Suprapubic skin (tissue), 4 donors: ENCODE data around the gene MRPL53. TPM values are rescaled to one million over a fixed set of nuclear protein-coding genes. Genes with fewer than 3 reads are reported as not detected.
"Not testable (repeated sequence)": the region's sequence is repeated elsewhere in the genome, so short reads cannot be mapped to it uniquely, and the experiment has no call there.

Experiments used
- DNase-seq, 2 donors: peaks; one replicate each; pipeline ENCODE4 v3.0.0-alpha.2; 2019; ENCODE audit warnings: low spot score in 2 of 2
- H3K27ac ChIP-seq: fragments of 200-600 bp; sonication (generic); one replicate; pipeline ENCODE4 v1.5.1; 2019
- H3K27me3 ChIP-seq: fragments of 200-600 bp; sonication (generic); one replicate; pipeline ENCODE4 v1.5.1; 2019
- H3K36me3 ChIP-seq: fragments of 200-600 bp; sonication (generic); one replicate; pipeline ENCODE4 v1.5.1; 2019
- H3K4me1 ChIP-seq: fragments of 200-600 bp; sonication (generic); one replicate; pipeline ENCODE4 v1.5.1; 2019
- H3K4me3 ChIP-seq: fragments of 200-600 bp; sonication (generic); one replicate; pipeline ENCODE4 v1.5.1; 2019; ENCODE audit warnings: mild to moderate bottlenecking
- H3K9me3 ChIP-seq: fragments of 200-600 bp; sonication (generic); one replicate; pipeline ENCODE4 v1.5.1; 2019
- EP300 ChIP-seq: sonication (generic); formaldehyde crosslinking; IDR thresholded peaks from one replicate; pipeline ENCODE4 v1.6.1; 2017; ENCODE audit warnings: antibody characterized with exemption
- POLR2A ChIP-seq, 2 donors: fragments of 450-650 bp; IDR thresholded peaks; one replicate each; pipeline ENCODE4 v1.6.1; 2017; ENCODE audit warnings: antibody characterized with exemption in 2 of 2, mild to moderate bottlenecking in 2 of 2, moderate library complexity in 2 of 2
- POLR2AphosphoS5 ChIP-seq, 3 donors: sonication (generic); formaldehyde crosslinking; IDR thresholded peaks; one replicate each; pipeline ENCODE4 v1.6.1; 2017; ENCODE audit warnings: antibody characterized with exemption in 3 of 3
- WGBS: methylation state at CpG from one replicate; pipeline ENCODE4 v1.1.5; 2018; 5-methylcytosine and 5-hydroxymethylcytosine counted together
- total RNA-seq, 4 donors: library from RNA; depleted of rRNA; stranded (reverse); fragments of >200 nt; gene quantifications; one replicate each; pipeline ENCODE4 v1.1.0, GENCODE V29; 2016
- TF ChIP-seq, protein P1 (sequence below), 2 donors: fragments of 200-600 bp in 1 of 2; fragments of 450-650 bp in 1 of 2; sonication (generic) in 1 of 2; IDR thresholded peaks; one replicate each; pipeline ENCODE4 v1.5.1; 2016 to 2019; ENCODE audit warnings: antibody characterized with exemption in 2 of 2, mild to moderate bottlenecking in 1 of 2, moderate library complexity in 1 of 2

The MRPL53 gene
- total RNA-seq, 4 donors from 2014 or later, result 13.1 to 36.0 (median 26.7) TPM

DNA sequence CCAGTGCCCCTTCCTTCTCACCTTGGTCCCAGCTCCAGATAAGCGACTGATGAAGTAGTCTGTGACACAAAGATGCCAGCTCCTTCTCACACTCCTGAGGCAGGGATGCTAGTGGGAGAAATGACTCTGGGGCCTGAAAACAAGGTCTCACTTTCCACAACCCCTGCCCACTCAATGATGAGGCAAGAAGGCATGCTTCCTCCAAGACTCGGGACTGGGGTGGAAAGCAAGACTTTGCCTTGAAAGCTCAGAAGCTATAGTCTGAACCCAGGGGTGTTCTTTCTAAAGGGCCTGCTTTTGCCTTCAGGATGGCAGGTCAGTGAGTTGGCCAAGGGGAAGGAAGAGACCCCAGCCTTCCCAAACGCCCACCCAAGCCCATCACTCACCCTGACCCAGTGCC lies 9.0 kb upstream of the MRPL53 start:
- Histone ChIP-seq H3K36me3 (peaks cover 3% of the 10 kb centered on the region), H3K27ac (no peak overlapping the region)
- TF ChIP-seq EP300 (no peak), POLR2A (IDR thresholded peaks at IDR 0.05) (no peak), POLR2AphosphoS5 (IDR thresholded peaks at IDR 0.05) (no peak)
- TF ChIP-seq, protein P1, sequence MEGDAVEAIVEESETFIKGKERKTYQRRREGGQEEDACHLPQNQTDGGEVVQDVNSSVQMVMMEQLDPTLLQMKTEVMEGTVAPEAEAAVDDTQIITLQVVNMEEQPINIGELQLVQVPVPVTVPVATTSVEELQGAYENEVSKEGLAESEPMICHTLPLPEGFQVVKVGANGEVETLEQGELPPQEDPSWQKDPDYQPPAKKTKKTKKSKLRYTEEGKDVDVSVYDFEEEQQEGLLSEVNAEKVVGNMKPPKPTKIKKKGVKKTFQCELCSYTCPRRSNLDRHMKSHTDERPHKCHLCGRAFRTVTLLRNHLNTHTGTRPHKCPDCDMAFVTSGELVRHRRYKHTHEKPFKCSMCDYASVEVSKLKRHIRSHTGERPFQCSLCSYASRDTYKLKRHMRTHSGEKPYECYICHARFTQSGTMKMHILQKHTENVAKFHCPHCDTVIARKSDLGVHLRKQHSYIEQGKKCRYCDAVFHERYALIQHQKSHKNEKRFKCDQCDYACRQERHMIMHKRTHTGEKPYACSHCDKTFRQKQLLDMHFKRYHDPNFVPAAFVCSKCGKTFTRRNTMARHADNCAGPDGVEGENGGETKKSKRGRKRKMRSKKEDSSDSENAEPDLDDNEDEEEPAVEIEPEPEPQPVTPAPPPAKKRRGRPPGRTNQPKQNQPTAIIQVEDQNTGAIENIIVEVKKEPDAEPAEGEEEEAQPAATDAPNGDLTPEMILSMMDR (IDR thresholded peaks at IDR 0.05), result no peak

DNA sequence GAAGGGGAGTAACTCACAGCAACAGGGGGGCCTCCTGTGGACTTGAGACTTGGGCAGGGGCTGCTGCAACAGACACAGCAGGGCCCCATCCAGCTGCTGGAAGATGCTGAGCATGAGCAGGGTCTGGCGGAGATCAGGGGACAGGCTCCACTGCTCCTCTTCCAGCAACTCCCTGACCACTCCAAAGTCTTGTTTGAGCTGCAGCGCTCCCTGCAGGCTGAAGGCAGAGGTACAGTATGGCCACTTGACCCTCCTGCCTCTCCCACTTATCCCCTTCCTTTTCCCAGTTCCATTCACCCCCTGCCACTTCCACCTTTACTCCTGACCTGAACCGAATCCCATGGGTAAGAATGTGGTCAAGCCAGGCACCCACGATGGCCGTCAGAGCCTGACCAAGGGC lies 2.4 kb upstream of the MRPL53 start:
- Histone ChIP-seq H3K27me3 (no peaks in the 10 kb centered on the region), H3K9me3 (no peaks in the 10 kb centered on the region), H3K27ac (no peak overlapping the region), H3K4me1 (peaks cover 20% of the 10 kb centered on the region), H3K36me3 (peaks cover 17% of the 10 kb centered on the region), H3K4me3 (no peak overlapping the region)
- whole genome bisulfite sequencing, result 95% methylated on average over 5 of the region's 5 CpGs
- TF ChIP-seq, protein P1 (IDR thresholded peaks at IDR 0.05), result no peak
- TF ChIP-seq POLR2AphosphoS5 (IDR thresholded peaks at IDR 0.05) (no peak), POLR2A (IDR thresholded peaks at IDR 0.05) (no peak), EP300 (no peak)
- no peak for DNase-seq

More for the DNA sequence above, 9.0 kb upstream of the MRPL53 start:
- no peak for DNase-seq
- WGBS, result 50% methylated on average over 3 of the region's 3 CpGs
- H3K27me3 ChIP-seq, result no peaks in the 10 kb centered on the region
- peaks cover 31% of the 10 kb centered on the region for H3K4me1 ChIP-seq
- no peaks in the 10 kb centered on the region for H3K9me3 ChIP-seq
- peak overlapping the region; percentile 79 for H3K4me3 ChIP-seq

DNA sequence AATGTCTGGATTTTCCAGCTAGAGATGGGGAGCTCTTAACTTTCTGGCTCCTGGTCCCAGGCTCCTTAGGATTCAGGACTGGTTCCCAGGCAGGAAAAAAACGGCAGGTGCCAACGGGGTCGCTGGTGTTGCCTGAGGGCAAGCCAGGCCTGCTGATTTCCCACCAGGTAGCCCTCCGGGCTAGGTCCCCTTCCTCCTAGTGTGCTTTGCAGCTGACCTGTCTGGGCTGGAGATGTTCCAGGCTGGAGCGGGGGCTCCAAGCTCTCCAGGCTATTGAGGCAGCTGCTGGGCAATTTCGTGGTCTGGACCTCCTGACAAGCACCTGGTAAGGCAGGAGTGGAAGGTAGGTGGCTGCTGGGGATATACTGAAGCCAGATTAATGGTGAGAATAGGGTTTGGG lies 2.0 kb upstream of the MRPL53 start:
- Histone ChIP-seq H3K4me1 (peaks cover 20% of the 10 kb centered on the region), H3K36me3 (peaks cover 17% of the 10 kb centered on the region), H3K27ac (no peak overlapping the region), H3K4me3 (no peak overlapping the region), H3K9me3 (no peaks in the 10 kb centered on the region), H3K27me3 (no peaks in the 10 kb centered on the region)
- 71% methylated on average over 1 of the region's 6 CpGs for WGBS
- DNase-seq, result no peak
- TF ChIP-seq POLR2A (IDR thresholded peaks at IDR 0.05), result no peak

DNA sequence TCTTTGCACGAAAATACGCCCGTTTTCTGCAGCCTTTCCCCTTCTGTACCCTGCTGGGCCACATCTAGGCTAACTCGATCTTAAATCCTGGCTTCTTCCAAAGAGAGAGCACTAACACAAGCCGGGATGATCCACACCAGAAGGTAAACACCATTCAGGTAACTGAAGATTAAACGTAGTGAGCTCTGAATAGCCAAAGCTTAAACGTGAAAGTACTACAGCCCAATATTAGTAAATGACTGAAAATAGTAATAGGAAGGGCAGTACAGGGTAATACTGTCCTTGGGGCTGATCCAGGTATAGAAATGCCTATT lies 422 bp upstream of the MRPL53 start:
- H3K36me3 ChIP-seq, result peaks cover 17% of the 10 kb centered on the region
- no peaks in the 10 kb centered on the region for H3K27me3 ChIP-seq
- TF ChIP-seq, protein P1 (IDR thresholded peaks at IDR 0.05), result no peak
- TF ChIP-seq POLR2AphosphoS5 (IDR thresholded peaks at IDR 0.05) (no peak), POLR2A (IDR thresholded peaks at IDR 0.05) (no peak), EP300 (no peak)
- H3K4me1 ChIP-seq, result peaks cover 20% of the 10 kb centered on the region
- WGBS, result 11% methylated on average over 7 of the region's 7 CpGs
- peak overlapping the region; percentile 65 for H3K4me3 ChIP-seq
- DNase-seq, result no peak
- no peaks in the 10 kb centered on the region for H3K9me3 ChIP-seq
- peak overlapping the region; percentile 88 for H3K27ac ChIP-seq

DNA sequence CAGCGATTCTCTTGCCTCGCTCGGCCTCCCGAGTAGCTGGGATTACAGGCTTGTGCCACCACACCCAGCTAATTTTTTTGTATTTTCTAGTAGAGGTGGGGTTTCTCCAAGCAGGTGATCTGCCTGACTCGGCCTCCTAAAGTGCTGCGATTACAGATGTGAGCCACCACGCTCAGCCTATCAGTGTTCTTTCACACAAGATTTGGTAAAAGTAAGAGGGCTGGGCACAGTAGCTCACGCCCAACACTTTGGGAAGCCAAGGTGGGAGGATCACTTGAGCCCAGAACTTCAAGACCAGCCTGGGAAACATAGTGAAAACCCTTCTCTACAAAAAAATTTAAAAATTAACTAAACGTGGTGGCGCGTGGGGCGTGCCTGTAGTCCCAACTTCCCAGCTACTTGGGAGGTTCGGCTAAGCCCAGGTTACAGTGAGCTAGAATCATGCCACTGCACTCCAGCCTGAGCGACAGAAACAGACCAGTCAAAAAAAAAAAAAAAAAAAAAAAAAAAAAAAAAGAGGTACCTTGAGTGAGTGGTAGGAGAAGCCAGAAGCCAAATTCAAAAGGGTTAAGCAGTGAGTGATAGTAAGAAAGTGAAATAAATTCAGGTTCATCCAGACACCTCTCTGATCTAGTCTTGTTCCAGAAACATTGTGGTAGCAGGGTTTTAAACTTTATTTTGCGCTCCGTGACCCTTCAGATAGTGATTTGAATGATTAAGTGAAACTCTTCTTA lies 981 bp downstream of the MRPL53 start:
- WGBS, result 58% methylated on average over 16 of the region's 16 CpGs
- Histone ChIP-seq H3K4me3 (peak overlapping the region; percentile 65), H3K36me3 (peaks cover 17% of the 10 kb centered on the region), H3K9me3 (no peaks in the 10 kb centered on the region), H3K27ac (peak overlapping the region; percentile 88), H3K4me1 (peaks cover 20% of the 10 kb centered on the region), H3K27me3 (no peaks in the 10 kb centered on the region)
- no peak for TF ChIP-seq POLR2AphosphoS5 (IDR thresholded peaks at IDR 0.05)
- no peak for TF ChIP-seq POLR2A (IDR thresholded peaks at IDR 0.05)
- TF ChIP-seq, protein P1 (IDR thresholded peaks at IDR 0.05), result no peak
- no peak for TF ChIP-seq EP300
- no peak for DNase-seq

DNA sequence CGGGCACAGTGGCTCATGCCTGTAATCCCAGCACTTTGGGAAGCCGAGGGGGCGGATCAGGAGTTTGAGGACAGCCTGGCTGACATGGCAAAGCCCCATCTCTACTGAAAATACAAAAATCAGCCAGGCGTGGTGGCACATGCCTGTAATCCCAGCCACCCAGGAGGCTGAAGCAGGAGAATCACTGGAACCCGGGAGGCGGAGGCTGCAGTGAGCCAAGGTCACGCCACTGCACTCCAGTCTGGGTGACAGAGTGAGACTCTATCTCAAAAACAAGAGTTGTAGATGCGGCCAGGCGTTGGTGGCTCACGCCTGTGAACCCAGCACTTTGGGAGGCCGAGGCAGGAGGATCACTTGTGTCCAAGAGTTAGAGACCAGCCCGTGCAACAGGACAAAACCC lies 1.7 kb downstream of the MRPL53 start:
- not testable (repeated sequence) for DNase-seq, H3K4me3 ChIP-seq, H3K9me3 ChIP-seq, H3K27ac ChIP-seq, H3K27me3 ChIP-seq
- Histone ChIP-seq H3K4me1 (peaks cover 24% of the 10 kb centered on the region), H3K36me3 (peaks cover 13% of the 10 kb centered on the region)
- 94% methylated on average over 12 of the region's 12 CpGs for whole genome bisulfite sequencing
